ENCODE measurements around the gene ALPP. TPM values are rescaled to one million over a fixed set of nuclear protein-coding genes. Genes with fewer than 3 reads are reported as not detected.

The ALPP gene
- total RNA-seq, 1 donor from 2014 or later: not detected

- DNase-seq (ENCODE audit: extremely low read depth, low read depth, low spot score): no peak
These were observed 38.2 kb upstream of the ALPP start for GRCh38 chr2:232340171-232340935.

GRCh38 chr2:232341061-232341738 lies 37.4 kb upstream of the ALPP start:
- no peak for DNase-seq (ENCODE audit: extremely low read depth, low read depth, low spot score)

- no peak for DNase-seq (ENCODE audit: extremely low read depth, low read depth, low spot score)
These were observed 36.8 kb upstream of the ALPP start for GRCh38 chr2:232341739-232342126.

DNA sequence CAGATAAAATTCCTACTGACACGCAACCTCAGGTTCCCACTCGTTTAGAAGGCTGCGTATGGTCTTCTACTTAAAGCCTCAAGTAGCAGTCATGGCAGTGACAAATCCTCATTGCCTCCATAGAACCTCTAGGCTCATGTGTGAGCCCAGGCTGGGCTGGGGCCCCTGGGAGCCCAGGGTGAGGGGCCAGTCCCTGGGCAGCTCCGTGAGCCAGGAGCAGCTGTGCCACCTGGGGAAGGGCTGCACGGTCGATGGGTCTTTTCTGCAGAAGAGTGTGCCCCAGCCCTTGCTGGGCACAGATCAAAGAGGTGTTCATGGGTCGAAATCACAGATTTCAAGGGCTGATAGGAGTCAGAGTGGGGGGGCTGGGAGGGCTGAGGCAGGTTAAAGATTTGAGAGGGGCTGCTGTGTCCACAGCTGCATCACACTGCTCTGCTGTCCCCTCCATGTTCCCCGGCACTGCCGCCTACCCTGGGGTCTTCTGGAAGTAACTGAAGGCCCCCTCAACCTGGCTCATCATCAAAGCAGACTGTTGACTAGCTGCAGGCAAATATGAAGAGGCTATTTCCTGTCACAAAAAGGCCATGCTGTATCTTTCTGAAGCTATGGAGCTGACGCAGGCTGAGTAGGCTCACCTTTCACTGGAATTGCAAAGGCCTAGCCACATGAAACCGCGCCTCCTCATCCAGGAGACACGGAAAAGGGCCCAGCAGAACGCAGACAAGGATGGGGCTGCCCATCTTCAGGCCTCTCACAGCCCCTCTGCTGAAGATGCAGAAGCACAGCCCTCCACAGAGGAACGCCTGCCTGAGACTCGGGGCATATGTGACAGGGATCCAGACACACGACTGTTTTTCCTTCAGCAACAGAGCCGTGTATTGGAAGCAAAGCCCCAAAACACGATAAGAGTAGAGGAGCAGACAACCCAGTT lies 35.7 kb upstream of the ALPP start:
- no peak for DNase-seq (ENCODE audit: extremely low read depth, low read depth, low spot score)

DNA sequence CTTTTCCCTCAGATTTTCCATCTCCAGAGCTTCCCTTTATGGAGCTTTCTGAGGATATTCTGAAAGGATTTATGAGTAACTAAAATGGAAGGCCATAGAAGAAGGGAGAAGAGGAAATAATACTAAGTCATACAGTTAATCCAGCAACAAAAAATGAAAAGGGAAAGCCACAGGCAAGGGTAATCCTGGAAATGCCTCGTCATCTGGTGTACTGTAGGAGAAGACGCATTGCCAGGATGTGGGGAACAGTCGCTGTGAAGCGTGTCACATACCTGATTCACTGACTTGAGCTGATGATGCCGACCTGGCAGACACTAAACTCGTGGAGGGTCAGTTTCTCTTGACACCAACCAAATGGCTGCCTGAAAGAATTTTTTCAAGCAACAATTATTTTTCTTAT lies 34.7 kb upstream of the ALPP start:
- no peak for DNase-seq (ENCODE audit: extremely low read depth, low read depth, low spot score)

DNA sequence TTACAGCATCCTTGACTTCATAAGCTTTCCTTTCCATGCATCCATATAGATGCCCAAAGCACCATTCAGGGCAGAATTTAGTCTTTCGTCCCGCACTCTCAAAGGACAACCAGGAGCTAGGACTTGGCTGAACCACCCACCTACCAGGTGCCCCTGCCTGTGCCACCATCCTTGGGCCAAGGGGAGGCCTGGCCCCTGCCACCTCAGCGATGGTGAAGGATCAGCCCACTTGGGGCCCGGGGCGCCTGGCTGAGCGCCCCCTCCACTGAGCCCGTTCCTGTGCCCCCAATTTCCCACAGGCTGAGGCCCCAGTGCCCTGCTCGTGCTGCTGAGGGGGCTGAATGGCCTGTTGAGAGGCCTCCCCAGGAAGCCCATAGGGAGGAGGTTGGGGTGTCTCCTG lies 33.3 kb upstream of the ALPP start:
- DNase-seq (ENCODE audit: extremely low read depth, low read depth, low spot score): no peak

DNA sequence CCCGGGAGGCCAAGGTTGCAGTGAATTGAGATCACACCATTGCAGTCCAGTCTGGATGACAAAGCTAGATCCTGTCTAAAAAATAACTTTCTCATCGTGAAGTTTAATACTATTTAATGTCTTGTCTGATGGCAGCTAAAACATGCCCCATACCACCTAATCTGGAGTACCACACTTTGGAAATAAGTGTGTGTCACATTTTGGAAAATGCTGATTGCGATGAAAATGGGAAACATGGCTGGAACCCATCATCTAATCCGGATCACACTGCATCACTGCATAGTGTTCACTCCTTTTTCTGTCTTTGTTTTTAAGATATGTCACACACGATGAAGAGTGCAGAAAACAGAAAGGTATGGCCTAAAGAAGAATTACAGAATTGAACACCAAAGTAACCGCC lies 31.2 kb upstream of the ALPP start:
- no peak for DNase-seq (ENCODE audit: extremely low read depth, low read depth, low spot score)

GRCh38 chr2:232348936-232349335 lies 29.6 kb upstream of the ALPP start:
- no peak for DNase-seq (ENCODE audit: extremely low read depth, low read depth, low spot score)

GRCh38 chr2:232349546-232349945 lies 29.0 kb upstream of the ALPP start:
- DNase-seq (ENCODE audit: extremely low read depth, low read depth, low spot score): no peak

- DNase-seq (ENCODE audit: extremely low read depth, low read depth, low spot score): no peak
These were observed 28.5 kb upstream of the ALPP start for GRCh38 chr2:232349946-232350635.

GRCh38 chr2:232350804-232351685 lies 27.5 kb upstream of the ALPP start:
- DNase-seq (ENCODE audit: extremely low read depth, low read depth, low spot score): no peak

DNA sequence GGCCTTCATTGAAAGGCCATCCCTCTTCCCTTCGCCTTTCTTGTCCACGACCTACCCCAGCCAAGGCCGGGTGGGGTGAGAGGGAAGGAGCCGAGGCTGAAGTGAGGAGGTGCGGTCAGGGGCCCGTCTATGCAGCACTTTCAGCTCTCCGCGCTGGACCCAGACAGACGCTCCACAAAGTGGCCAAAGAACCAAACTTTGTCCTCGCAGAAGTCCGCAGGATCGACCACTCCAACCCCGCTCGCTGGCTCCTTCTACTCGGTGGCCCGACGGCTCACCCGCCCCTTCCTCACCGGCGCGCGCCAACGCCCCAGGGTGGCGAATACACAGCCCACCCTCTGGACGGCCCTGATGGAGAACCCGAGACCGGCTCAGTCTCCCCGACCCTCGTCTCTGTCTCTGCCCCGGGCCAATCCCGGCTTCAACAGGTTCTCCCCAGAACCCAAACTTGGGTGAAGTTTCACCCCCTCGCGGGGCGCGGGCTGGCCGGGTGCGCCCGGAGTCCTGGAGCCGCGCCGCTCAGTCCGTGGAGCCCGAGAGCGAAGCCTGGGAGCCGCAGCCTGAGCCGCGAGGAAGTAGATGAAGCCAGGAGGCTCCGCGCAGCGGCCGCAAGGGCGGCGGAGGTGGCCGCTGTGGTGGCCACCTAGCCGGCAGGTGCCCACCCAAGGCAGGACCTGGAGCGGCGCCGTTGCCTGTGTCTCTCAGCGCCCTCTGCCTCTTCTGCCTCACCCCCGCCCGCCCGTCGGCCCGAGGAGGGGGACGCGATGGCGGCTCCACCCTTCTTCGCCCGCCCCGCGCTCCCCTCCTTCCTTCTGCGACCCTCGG lies 26.7 kb upstream of the ALPP start:
- DNase-seq (ENCODE audit: extremely low read depth, low read depth, low spot score): no peak

DNA sequence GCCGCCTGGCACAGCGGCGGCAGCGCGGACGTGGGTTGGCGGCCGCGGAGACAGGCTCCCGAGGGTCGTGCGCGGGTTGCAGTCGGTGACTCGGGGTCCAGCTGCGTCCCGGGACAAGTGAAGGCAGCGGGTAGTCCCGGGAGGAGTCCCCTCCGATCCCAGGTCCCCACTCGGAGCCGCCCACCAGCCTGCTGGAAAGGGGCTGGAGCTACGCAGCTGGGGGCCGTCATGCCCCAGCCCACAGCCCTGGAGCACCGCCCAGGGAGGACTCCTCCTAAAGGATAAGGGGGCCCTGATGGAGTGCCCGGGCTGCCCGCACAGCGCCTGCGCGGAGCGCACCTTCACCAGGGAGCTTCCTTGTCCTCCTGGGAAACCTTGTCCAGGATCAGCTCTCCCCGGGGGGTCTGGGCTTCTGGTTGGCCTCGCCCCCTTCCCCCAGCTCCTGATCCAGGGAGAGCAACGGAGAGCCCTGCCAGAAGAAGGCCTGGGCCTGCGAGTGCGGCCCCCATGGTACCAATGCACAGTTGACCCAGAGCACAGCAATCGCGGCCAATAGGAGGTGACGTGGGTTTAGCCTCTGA lies 25.9 kb upstream of the ALPP start:
- no peak for DNase-seq (ENCODE audit: extremely low read depth, low read depth, low spot score)

DNA sequence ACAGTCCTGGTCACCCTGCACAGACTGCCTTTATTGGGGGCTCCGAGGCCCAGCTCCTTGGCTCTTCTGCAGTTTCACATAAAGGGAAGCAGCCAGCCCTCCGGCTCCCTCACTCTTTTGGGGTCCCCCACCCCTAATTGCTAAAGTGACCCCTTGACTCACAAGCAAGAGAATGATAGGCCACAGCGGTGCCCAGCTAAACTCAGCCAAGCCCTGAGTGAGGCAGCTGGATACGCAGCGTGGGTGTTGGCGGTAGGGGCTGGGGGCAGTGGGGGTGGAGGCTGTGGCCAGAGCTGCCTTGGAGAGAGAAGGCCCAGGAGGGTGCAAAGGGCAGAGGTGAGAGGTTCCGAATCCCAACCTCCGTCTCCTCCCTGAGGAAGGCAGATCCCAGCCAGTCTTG lies 25.5 kb upstream of the ALPP start:
- no peak for DNase-seq (ENCODE audit: extremely low read depth, low read depth, low spot score)

- DNase-seq (ENCODE audit: extremely low read depth, low read depth, low spot score): no peak
These were observed 24.9 kb upstream of the ALPP start for GRCh38 chr2:232353660-232354059.

DNA sequence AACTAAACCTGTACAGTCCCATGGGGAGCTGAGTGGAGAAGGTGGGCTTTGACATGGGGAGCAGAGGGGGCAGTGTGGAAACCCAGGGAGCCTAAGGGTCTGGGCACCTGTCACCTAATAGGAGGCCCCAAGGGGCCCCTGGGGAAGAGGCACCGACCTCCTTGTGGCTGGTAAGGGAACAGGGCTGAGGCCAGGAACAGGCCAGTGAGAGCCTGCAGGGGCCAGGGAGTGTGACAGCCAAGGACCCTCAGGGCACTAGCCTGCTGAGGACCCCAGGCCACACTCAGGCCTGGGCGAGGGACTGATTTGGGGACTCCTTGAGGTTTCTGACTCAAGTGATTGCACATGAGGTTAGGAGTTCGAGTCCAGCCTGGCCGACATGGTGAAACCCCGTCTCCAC lies 24.5 kb upstream of the ALPP start:
- DNase-seq (ENCODE audit: extremely low read depth, low read depth, low spot score): no peak

GRCh38 chr2:232361646-232362045 lies 16.9 kb upstream of the ALPP start:
- DNase-seq (ENCODE audit: extremely low read depth, low read depth, low spot score): no peak

DNA sequence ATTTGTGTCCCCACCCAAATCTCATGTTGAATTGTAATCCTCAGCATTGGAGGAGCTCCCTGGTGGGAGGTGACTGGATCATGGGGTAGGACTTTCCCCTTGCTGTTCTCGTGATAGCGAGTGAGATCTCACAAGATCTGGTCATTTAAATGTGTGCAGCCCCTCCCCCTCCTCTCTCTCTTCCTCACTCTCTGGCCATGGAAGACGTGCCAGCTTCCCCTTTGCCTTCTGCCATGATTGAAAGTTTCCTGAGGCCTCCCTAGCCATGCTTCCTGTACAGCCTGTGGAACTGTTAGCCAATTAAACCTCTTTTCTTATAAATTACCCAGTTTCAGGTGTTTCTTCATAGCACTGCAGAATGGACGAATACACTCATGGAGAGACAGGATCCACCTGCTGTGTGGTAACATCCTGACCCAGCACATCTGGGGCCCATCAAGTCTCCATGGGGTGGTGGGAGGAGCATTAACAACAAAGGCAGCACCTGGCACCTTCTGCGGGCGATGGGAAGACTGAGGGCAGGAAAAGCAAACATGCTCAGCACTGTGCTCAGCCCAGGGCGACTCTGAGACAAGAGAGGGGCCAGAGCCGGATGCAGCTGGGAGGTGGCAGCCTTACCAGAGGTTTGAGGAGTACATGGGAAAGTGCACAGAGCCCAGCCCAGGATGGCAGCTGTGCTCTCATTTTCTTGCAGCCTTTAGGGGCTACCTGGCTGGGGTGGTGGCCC lies 16.2 kb upstream of the ALPP start:
- no peak for DNase-seq (ENCODE audit: extremely low read depth, low read depth, low spot score)
